Right renal pelvis (tissue), 4 donors: Measurements from ENCODE around the gene IER5. TPM values are rescaled to one million over a fixed set of nuclear protein-coding genes. Genes with fewer than 3 reads are reported as not detected.

ENCODE experiments used
- DNase-seq, 4 donors: peaks; one replicate each; pipeline ENCODE4 v3.0.0-alpha.2; 2013; ENCODE audit warnings: low read depth in 4 of 4, low spot score in 3 of 4, missing footprints in 1 of 4
- polyA plus RNA-seq, 4 donors: library from polyadenylated mRNA; unstranded; fragments of 120-200 nt; gene quantifications; one replicate each; pipeline ENCODE4 v1.2.1, GENCODE V29; 2013; ENCODE audit not compliant: insufficient read length in 4 of 4

IER5 gene
- polyA plus RNA-seq, 4 donors: 6.4 to 8.0 (median 7.1) TPM

DNA sequence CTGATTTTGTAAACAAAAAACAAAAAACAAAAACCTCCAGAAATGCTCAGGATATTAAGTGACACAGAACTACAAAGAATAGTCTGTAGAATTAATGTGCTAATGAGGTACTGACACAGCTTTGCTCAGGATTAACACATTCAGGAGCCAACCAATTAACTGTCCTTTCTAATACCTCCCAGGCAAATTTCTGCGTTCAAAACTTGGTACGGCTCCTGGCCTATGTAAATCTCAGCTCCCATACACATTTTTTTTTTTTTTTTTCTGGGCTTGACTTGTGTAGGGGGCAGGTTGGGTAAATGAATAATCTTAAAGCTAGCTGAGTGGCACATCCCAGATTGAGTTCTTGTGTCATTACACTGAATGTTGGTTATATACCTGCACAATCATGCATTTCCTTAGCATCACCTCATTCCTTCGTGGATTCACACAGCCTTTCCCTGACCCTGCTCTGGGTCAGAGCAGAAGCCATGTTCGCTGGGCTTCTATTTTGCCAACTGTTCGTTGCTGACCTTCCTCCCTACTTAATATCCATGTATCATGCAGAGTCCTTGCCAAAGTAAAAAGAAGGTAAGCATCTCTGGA lies 12.6 kb upstream of the IER5 start:
- no peak for DNase-seq

DNA sequence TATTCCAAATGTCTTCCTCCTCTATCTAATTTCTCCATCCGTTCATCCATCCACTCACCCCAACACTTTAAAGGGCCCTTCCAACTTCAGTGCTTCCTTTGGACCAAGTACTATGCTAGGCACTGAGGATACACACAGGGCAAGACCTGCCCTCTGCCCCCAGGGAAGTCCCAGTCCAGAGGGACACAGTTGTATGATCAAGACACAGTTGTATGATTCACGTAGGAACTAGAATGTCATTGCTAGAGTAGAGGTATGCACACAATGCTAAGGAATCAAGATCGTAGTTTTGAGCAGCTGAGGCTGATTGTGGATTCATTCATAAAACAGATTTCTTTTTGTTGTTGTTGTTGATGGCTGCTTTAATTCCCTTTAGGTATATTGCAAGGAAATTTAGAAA lies 11.6 kb upstream of the IER5 start:
- DNase-seq: no peak

DNA sequence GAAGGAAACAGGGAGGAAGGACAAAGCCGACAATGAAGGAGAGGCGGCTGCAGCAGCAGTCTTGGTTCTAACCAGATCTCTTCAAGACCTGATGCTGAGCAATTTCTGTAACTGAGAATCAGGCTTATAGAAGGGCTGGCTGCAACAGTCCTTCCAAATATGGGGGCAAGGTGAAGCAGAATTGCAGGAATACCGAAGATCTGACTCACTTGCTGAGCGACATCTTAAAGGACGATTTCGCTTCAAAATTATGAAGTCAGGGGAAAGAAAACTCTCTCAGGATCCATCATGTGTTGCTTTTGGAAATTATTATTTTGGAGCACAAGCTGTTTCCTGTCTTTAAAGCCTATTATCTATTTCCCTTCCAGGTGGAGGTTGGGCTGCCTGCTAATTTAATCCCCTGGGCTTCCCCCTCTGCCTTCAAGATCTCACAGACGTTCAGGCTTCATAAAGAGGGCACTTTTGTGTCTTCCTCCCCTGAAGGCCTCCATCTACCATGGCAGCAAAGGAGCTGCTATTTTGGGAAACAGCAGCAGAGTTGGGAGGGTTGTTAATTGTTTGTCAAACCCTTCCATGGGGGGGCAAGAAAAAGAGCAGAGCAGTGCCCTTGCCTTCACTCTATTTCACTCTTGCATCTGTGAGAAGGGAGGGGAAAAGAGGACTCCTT lies 10.8 kb upstream of the IER5 start:
- no peak for DNase-seq

DNA sequence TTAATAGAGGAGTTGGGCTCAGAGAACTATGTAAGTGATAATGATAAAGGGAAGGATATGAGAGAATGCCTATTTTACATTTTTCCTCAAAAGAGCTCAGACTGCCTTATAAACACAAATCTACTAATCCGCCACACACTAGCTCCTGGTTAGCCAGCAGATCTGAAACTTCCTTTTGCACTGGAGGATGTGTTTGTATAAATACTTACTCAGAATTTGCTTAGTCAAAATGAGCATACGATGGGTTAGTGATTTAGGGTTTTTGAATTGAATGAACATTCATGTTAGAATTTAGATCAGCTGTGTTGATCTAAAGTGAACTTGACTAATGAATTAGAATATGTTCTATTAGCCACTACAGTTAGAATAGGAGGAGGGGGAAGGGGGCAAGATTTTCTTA lies 9.1 kb upstream of the IER5 start:
- DNase-seq: no peak

DNA sequence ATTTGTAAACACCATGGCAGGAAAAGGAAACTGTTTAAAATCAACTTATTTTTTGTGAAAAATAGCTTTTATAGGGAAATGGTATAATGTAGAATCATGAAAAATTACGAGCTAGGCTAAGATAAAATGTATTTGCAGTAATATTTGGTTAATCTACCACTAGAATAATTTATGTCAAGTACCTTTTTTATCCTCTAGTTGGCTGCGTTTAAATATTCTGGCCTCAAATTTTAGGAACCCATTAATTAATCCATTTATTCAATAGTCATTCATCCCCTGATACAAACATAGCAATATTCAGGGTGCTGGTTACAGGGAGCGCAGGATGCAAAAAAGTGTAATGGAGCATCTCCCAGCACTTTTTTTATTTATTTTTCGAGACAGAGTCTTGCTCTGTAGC lies 8.6 kb upstream of the IER5 start:
- DNase-seq: no peak

DNA sequence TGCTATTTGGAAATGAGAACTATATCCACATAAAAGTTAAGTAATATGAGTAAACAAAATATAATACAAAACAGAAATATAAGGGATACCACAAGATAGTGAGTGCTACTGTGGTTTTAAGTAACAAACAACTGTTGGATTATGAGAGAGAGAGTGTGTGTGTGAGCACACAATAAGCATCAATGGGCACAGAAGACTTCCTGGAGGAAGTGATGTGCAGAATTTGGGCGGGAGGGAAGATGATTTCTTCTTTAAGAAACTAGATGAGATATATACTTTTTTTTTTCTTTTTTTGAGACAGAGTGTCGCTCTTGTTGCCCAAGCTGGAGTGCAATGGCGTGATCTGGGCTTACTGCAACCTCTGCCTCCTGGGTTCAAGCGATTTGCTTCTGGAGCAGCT lies 7.9 kb upstream of the IER5 start:
- no peak for DNase-seq

DNA sequence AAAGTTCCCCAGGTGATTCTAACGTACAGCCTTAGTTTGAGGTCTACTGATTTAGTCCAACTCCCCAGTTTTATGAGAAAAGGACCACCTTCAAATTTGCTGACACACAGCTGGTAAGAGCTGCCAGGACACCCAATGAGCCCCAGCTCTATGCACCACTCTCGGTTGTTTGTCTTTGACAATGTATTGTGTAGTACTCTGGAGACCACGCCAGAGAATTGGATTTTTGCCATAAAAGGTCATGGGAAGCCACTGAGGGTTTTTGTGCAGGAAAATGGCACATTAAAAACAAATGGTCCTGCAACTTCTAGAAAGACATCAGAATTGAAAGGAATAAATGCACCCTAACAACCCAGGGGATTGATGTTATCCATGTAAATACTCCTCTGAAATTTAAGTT lies 7.1 kb upstream of the IER5 start:
- DNase-seq: no peak

DNA sequence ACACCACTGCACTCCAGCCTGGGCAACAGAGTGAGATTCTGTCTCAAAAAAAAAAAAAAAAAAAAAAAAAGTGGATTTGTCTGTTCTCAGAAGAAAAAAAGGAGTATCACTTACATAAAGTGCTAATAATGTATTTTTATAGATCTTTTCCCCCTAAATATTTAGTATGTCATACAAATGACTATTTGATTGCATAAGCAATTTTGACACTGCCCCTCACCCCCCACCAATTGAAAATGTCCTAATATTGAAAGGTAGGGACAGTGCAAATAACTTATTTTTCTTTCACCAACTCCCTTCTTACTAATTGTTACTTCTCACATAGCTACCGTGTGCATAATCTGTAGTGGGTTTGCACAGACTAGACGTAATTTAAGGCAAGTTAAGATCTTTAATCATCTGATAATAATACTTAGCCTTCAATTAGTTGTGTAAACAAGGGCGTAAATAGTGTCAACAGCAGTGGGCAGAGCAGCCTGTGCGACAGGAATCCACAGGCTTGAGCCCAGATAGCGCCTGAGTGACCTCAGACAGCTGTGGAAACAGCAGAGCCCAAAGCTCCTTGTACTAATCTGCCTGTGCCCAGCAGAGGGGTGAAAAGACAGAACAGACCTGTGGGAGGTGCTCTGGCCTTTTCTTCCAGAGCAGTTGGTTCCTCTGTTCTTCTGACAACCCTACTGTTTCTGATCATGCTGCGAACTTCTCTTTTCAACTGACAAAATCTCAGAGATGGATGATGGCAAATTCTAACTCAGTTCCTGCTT lies 4.5 kb upstream of the IER5 start:
- no peak for DNase-seq

DNA sequence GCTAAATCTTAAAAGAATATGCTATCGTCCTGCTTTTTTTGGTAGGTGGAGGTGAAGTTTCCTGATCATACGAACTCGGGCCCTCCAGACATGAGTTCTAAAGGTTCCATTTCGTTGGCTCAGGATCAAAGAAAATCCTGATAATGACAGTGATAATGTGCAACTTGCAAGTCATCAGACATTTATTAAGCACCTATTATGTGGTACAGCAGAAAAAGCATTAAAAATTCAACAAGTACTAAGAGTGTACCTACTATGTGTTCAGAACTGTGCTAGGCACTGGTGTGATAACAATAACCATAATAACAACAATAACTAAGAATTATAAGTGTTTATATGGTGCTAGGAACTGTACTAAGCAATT lies 3.9 kb upstream of the IER5 start:
- DNase-seq: no peak

DNA sequence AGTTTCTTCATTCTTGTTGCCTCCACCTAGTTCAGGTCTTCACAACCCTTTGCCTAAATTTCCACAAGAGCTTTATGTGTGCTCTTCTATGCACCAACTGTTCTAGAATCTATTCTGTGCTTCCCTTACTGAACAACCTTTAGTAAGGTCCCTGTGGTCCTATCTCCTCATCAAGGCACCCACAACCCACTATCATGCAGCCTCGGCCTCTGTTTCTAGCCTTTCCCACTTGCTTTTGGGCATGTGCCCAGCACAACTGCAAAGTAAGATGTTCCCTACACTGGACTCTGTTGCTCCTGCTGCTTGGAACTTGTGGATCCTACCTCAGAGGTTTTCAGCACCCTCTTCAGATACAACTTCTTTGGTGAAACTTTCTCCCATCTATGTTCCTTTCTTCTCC lies 2.4 kb upstream of the IER5 start:
- DNase-seq: no peak

DNA sequence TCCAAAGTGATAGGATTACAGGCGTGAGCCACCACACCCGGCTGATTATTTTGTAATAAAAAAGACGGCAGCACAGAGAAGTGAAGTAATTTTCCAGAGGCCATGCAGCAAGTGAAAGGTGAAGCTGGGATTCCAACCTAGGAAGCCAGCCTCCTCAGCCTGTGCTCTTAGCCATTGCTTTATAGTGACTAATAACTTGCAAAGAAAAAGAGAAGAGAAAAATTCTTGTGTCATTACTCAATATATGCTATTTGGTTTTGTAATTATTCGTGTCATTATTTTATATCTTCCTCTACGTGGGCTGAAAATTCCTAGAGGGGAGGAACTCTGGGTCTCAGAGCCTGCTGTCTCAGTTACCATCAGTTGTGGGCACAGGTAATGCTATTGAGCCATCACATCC lies 1.6 kb upstream of the IER5 start:
- no peak for DNase-seq

DNA sequence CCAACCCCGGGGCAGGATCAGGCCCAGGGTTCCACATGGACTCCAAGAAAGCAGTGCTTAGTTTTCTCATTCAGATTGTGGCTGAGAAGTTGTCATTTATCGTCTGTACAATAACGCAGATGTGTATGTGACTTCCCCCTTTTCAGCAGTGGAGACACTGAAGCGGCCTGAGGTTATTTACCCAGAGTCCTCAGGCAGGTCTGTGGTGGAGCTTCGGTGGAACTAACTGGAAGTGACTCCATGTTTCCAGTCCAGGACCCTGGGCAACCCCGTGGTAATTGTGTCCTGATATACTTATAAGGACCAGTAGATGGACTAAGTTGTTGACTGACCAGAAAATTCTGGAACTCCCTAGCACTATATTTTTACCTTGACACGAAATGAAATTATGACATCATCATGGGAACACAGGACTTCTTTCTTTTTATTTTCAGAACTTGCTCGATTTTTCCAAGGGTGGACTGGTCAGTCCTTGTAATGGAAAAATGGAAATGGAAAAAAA lies 1.0 kb upstream of the IER5 start:
- no peak for DNase-seq

DNA sequence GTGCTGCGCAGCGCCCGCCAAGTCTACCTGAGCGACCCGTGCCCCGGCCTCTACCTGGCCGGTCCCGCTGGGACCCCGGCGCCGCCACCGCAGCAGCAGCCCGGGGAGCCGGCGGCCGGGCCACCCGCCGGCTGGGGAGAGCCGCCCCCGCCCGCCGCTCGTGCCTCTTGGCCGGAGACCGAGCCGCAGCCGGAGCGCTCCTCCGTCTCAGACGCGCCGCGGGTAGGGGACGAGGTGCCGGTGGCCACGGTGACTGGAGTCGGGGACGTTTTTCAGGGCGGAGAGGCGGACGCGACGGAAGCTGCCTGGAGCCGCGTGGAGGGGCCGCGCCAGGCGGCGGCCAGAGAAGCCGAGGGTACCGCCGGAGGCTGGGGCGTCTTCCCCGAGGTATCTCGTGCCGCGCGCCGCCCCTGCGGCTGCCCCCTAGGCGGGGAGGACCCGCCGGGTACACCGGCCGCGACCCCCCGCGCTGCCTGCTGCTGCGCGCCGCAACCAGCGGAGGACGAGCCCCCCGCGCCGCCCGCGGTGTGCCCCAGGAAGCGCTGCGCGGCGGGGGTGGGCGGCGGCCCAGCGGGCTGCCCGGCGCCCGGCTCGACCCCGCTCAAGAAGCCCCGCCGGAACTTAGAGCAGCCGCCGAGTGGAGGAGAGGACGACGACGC lies 646 bp downstream of the IER5 start:
- DNase-seq: no peak

DNA sequence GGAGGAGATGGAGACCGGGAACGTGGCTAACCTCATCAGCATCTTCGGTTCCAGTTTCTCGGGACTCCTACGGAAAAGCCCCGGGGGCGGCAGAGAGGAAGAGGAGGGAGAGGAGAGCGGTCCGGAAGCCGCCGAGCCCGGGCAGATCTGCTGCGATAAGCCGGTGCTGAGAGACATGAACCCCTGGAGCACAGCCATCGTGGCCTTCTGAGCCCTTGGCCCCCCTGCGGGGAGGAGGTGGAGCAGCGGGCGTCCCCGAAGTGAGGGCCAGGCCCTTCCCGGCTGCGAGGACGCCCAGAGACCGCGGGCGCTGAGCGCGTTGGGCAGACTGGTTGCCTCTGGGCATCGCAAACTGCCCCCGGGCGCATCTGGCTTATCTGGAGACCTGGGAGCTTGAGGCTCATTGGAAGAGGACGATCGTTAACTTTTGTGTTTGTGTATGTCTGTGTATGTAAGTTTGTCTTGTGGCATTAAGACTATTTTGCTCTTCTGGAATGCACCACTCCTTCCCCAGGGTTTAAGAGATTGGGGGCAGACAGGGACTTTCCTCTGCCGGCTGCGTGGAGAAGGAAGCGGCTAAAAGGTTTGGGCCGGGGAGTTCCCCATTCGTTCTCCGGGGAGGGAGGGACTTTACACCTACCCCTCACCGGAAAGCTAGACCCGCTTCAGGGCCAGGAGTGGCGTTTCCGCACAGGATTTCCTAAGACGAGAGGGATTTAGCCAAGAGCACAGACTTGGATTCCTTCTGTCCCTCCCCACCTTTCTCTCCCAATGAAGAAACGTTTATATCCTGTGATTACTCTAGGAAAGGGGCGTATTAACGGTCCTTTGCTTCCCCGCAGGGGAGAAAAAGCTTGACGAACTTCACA lies 1.4 kb downstream of the IER5 start:
- no peak for DNase-seq

DNA sequence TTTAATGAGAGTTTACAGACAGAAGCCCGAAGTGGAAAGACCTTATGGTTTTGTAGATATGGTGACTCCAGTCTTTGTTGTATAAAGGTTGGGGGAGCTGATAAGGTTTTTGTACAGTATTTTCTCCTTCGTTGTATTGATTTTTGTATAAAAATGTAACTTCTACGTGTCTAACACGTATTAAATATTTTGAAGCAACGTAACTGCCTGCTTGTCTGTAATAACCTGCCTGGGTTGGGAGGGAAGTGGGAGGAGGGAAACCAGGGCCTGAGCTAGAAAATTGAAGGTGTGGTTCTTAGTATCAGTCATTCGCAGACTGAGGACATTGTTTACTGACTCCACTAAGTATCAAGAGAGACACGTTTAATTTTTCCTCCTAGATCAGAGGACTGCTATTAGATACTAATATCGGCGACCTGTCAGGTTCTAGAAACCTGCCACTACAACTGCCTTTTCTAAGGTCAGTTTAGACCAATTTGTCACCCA lies 2.2 kb downstream of the IER5 start:
- DNase-seq: no peak

DNA sequence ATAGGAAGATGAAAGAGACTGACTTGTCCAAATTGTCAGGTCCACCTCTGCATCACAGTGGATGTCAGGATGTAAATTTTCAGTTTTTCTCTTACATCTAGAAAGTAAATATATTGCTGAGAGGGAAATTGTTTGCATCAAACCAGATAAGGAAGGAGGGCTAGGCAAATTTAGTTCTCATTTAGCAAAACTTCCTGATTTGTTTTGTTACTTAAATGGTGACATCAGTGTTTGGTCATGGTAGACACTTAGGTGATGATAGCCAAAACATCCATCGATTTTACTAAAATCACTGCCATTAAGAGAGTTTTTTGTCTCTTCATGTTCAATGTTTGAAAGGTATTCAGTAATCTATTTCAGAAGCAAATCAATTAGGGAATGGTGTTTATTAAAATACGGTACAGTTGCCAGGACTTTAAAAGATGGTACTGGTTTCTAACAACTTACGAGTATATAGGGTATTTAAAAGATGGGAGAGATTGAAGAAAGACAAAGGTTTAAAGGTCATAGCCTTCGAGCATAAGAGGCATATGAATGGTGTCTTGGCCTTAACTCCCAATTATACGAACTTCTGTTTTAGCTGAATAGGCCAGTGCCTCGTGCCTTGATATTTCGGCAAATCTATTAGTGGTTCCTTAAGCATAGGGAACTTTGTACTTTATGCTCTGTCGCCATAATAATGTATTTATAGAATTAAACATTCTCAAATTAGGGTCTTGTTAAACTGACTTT lies 3.0 kb downstream of the IER5 start:
- no peak for DNase-seq

DNA sequence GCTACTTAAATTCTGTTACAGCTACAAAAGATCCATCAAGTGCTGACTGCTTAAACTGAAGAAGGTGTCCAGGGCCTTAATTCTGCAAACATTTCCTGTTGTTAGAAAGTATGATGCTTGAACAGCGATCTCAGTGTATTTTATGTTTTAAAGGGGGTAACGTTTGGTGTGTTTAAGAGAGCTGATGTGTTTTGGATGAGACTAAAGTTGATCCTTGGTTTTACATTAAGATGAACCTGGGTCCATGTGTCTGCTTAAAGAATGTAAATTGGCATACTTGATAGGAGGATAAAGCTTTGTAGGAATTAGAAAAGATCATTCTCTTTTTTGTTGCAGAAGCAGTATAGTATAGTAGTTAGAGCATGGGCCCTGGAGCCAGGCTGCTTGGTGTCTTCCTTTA lies 3.6 kb downstream of the IER5 start:
- no peak for DNase-seq

DNA sequence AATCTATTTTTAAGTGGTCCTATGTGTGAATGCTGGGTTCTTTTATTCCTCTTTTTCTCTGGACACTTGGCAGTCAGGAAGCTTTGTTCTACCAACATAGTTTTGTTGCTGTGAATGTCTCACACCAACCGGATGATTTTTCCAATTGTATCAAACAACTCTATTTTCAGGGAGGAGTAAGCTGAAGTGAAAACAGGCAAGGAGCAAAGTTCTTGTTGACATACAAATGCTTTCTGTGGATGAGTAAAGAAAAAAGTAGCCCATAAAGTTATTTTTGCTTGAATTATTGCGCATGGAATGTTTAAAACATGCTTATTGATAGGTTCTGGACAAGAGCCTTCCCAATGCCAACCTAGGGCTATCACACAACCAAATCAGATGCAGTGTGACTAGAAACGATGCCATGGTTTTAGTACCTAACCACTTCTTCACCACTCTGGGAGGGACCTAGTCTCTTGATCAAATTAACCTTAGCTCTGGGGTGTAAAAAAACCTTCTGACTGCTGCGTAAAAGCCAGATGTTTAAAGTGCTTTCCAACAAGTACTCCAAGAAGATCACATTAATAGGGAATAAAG lies 4.5 kb downstream of the IER5 start:
- no peak for DNase-seq

DNA sequence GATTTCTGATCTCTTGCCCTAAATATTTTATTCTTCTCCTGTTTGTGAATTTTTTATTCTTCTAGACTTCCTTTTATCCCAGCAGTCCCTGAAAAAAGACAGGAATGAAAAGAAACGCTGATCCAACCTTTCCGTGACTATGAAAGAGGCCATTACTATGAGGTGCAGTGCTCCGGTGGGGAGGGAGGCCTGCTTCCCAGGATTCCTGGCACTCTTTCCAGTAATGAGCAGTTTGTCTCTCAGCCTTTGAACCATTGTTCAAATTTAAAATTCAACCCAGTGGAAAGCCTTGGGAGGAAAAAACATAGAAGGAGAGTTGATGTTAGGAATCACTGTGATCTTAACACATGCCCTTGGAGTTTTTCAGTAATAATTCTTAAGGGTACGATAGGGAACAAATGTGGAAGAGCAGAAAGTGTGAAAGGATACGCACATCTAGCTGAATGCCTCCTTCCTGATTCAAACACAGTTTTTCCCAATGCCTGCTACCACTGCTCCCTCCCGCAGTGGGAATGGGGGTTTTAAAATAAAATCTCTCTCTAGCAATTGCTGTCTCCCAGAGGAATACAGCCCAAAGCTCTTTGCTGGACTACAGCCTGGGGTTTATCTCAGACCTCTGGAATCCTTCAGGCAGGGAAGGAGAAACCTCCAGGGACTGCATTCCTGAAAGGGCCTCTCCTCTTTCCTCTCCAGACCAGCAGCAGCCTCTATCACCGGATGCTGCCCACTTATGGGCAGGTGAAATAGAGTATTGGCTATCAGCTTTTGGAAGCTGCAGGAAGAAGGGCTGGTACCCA lies 6.1 kb downstream of the IER5 start:
- no peak for DNase-seq
